Activated CD4-positive, alpha-beta T cell treated with anti-CD3 and anti-CD28 coated beads, Interleukin-2, amount 50 U/mL, for 4 hours (primary cell): ENCODE measurements around the gene PTPRC.

ENCODE experiments used
- DNase-seq, 2 experiments: peaks; one replicate each; pipeline ENCODE4 v3.0.0-alpha.2; 2020

PTPRC gene

DNA sequence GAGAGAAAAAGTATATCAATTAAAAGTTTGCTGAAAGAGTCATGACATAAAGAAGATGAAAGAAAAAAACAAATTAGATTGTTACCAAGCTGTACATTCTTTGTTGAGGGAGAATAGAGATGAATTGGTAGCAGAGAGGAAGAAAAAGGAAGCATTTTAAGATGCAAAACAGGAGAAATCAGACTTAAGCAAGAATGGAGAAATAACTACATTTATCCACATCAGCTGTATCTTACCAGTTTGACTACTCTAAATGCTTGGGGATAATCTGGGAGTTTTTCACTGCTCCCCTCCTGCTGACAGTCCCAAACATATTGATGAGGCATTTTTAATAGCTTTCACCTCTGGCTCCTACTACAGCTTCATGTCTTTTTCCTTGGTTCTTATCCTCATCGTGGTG lies 16.8 kb upstream of the PTPRC start:
- DNase-seq = no peak

DNA sequence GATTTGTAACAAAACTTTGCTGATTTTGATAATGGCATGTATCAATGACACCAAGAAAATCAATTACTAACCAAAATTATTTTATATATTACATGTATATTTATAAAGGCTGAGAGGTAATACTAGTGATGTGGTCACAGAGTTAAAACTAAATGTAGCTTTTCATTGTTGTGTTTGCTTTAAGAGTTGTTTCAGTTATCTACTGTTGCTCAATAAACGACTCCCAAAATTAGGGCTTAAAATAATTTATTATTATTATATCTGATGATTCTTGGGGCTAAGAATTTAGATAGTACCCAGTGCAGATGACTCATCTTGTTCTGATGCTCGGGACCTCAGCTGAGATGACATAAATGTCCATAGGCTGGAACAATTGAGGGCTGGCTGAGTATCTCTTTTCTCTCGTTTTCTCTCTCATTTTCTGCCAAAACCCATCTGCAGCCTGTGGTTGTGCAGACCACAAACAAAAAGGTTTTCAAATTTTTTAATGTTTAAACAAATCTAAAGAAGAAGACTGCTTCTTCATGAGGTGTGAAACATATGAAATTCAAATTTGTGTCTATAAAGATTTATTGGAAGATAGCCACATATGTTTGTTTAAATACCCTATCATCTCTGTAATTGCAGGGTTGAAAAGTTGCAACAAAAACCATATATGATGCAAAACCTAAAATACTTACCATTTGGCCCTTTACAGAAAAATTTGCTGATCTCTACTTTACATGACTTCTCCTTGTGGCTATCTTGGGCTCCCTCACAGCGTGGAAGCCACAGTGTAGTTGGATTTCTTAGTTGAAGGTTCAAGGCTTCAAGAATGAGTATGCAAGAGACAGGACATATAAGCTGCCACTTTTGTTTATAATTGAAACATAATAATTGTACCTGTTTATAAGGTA lies 14.8 kb upstream of the PTPRC start:
- DNase-seq = no peak

- DNase-seq = no peak
Observed at GRCh38 chr1:198624648-198624980, 14.2 kb upstream of the PTPRC start.

- no peak for DNase-seq
Observed at GRCh38 chr1:198627436-198628066, 11.3 kb upstream of the PTPRC start.

DNA sequence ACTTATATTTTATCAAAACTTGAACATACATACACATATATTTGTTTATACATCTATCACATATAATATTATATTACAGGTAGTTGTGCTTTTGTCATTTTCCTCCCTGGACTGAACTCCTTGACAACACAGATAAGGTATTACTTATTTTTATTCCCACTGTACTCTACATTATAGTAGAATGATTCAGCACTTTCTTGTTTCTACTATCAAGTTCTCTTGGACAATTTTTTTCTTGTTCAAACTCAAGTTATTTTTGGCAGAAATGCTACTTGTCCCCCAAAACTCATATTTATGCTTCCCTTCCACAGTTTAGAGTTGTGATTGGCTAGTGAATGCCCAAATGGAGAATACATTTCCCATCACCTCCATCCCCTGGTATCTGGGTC lies 10.8 kb upstream of the PTPRC start:
- no peak for DNase-seq

DNA sequence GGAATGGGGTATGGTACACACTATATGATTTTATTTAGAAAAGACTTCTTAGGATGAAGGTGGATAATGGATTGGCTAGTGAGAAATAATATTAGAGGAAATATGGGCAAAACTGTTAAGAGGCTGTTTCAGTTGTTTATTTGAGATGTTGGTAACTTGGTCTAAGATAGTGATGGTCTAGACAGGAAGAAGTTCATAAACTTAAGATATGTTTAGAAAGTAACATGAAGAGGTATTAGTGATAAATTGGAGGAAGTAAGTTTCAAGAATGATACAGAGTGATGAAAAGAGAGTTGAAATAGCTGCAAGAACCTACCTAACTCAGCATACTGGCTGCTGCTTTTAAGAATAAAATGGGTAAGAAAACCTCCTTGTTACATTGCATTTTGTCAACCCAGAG lies 9.2 kb upstream of the PTPRC start:
- DNase-seq = no peak

GRCh38 chr1:198630863-198631262 lies 8.0 kb upstream of the PTPRC start:
- no peak for DNase-seq

GRCh38 chr1:198631292-198631691 lies 7.5 kb upstream of the PTPRC start:
- DNase-seq = no peak

DNA sequence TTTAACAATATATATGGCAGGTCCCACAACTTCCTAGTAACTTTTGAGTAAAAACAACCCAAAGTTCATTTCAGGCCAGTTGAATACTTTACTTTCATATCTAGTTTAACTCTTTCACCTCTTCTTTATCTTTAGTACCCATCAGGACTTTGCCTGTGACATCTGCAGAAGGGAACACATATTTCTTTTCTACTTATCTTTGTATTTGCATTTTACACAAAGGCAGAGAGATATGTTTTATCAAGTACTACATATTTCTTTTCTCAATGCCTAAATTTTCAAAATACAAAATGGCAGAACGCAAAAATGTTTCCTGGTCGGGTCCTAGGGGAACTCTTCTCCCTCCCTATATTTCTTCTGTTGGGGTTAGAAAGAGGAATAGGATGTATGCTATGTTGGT lies 6.8 kb upstream of the PTPRC start:
- DNase-seq = no peak

- DNase-seq = no peak
Observed at GRCh38 chr1:198633675-198634121, 5.1 kb upstream of the PTPRC start.

DNA sequence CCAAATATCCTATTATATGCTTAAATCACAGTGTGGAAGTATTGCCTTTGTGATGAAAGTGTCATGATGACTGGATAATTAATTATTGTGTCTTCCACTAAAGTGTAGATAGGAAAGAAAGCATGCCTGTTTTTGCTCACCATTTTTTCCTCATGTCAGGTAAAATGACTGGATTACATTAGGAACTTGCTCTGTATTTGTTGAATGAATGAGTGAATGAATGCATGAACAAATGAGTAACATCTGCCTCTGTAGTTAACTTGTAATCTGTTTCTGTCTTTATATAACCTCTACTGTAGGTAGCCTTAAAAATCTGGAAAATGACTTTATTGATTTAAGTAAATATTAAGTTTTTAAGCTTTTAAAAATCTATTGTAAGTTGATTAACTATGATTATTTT lies 2.9 kb upstream of the PTPRC start:
- DNase-seq = no peak

DNA sequence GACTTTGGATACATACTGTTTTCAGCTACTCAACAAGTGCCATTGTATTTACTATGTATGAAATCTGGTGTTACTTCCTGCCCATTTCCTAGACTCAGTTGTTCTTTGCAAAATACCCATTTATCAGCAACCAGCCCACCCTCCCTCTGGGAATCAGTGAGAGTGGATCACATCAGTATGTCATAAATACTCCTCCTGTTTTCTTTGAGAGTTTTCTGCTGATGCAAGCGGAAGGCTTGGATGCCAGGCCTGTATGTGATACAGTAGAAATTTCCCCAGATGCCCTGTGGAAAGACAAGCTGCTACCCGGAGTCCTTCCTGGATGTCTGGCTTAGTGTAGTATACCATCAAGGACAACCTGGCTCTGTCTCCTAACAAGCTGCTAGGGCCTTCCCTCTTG lies 2.4 kb upstream of the PTPRC start:
- DNase-seq = no peak

GRCh38 chr1:198637157-198637556 lies 1.7 kb upstream of the PTPRC start:
- no peak for DNase-seq

GRCh38 chr1:198637916-198638437 lies 863 bp upstream of the PTPRC start:
- DNase-seq = no peak

DNA sequence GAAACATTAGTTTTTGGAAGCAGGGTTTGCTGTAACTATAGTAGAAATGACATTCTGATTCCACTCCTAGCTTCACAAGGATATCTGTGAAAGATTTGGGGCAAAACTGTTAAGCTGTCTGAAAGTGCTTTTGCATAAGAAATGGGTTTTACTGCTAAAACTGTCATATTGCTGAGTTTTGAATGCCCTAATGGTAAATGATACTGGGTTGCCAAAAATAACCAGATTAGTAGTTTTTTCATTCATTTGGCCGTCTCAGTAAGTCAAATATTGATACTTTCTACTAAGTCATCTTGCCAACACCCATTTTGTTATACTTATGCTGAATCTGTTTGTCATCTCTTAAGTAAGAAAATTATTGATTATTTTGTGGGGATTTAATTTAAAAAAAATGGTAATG lies 399 bp upstream of the PTPRC start:
- DNase-seq = no peak

DNA sequence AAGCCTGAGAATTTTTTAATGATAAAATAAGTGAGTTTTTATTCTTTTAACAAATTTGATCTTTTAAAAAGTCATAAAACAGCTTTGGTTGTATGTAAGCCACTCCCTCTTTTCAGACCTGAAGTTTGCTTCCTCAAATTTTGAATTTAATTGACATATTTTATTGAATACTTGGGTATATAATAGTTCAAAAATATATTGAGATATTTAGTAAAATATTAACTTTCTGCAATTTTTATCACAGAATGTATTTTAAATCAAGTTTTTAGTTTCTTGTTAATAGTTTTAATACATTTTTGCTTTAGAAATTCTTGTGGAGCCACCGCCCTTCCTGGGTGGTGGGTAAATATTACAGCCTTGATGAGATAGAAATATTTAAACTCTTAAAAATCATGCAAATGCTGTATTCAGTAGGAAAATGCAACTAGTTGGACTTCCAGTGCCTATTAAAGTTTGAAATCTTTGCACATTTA lies 867 bp downstream of the PTPRC start:
- no peak for DNase-seq

DNA sequence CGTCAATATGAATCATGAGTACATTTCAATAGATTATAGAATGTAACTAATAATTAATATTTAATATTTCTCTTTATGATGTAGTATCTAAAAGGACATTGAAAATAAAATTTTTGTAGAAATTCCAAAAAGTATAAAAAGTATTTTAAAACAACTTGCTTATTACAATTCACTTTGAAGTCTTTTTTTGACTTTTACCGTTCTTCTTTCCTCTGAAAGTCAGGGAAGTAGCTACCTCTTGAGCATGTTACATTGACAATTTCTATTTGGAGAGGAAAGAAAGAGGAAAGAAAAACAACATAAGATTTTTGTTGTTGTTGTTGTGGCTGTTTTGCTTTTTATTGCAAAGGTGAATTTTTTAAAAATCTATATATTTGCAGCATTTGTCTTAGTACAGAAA lies 1.3 kb downstream of the PTPRC start:
- DNase-seq = no peak

GRCh38 chr1:198641501-198641900 lies 2.7 kb downstream of the PTPRC start:
- DNase-seq = no peak

DNA sequence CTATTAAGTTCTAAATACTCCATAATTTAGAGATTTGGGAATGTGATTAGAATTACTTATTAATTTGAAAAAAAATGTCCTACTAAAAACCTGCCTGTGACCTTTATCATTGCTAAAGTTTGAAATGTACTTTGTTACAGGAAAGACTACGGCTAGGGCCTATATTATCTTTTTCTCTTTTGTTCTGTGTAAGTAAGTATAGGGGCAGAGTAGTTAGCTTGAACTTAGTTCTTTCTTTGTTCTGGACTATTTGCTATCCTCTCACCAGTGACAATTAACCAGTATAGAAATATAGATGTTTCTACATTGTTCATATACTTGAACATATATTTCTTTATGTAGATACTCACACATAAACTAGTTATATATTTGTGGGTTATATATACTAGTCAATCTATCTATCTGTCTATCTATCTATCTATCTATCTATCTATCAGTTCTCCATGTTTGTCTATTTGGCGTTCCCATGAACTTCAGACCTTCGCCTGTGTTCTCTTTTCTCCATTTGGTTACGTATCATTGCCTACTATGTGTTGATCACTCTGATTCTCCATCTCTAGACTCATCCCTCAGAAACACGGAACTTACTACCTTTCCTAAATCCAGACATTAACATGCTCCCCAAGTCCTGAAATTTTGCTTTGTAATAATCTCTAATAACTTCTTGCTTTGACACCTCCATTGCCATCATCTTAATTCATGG lies 3.3 kb downstream of the PTPRC start:
- DNase-seq = no peak

- no peak for DNase-seq
Observed at GRCh38 chr1:198642983-198643382, 4.1 kb downstream of the PTPRC start.

DNA sequence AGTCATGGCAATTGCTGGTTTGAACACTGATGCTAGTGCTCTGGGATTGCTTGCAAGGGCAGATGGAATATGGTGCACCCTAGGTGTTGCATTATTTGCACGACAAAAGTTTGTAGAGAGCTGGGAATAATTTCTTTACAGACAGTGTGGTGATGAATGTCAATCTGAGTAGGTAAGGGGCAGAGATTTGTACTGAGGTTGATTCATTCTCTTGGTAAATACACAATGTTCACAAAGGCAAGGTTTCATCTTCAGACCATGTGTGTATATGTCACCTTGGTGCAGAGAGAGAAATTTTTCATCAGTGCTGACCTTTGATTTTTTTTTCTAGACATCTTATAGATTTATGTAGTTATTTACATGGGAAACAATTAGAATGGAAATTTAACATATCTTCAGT lies 5.0 kb downstream of the PTPRC start:
- no peak for DNase-seq

GRCh38 chr1:198647055-198647454 lies 8.2 kb downstream of the PTPRC start:
- DNase-seq = no peak

- DNase-seq = no peak
Observed at GRCh38 chr1:198648592-198648991, 9.8 kb downstream of the PTPRC start.
